ENCODE data around the gene PTPN2.

Gene PTPN2

DNA sequence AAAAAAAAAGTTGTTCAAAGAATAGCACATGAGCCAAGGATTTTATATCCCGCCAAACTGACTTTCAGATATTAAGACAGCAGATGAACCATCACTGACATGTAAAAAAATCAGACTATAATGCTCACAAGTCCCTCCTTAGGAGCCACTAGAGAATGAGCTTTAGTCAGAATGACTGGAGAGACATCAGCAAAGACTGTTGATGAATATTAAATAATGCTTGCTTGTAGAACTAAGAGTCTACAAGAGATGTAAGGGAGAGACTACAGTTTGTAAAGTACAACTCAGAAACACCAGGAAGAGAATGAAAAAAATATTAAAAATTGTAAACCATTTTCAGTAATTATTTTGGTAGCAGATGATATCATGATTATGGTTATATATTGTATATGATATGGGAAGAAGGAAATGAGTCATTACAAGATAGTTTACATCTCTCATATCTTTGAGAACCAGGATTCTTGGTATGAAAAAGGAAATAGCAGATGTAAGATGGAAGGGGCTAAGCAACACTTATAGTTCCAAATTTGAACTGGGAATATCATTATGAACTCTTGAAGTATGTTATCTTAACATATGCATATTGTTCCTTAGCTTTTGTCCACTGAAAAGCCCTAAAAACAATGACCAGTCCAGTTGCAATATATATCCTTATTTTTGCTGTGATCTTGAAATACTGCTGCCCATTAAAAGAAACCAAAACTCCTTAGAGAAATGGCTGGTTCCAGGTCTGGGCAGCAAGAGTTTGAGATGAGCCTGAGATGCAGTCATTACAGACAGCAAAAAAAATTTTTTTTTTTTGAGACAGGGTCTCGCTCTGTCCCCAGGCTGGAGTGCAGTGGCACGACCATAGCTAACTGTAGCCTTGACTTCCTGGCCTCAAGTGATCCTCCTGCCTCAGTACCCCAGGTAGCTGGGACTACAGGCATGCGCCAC, 55.7 kb downstream of the PTPN2 start:
- no peak overlapping the region for H3K4me3 ChIP-seq (ENCODE audit: low read length)
- DNase-seq (ENCODE audit: low read depth): no peak
- TF ChIP-seq, protein P1, sequence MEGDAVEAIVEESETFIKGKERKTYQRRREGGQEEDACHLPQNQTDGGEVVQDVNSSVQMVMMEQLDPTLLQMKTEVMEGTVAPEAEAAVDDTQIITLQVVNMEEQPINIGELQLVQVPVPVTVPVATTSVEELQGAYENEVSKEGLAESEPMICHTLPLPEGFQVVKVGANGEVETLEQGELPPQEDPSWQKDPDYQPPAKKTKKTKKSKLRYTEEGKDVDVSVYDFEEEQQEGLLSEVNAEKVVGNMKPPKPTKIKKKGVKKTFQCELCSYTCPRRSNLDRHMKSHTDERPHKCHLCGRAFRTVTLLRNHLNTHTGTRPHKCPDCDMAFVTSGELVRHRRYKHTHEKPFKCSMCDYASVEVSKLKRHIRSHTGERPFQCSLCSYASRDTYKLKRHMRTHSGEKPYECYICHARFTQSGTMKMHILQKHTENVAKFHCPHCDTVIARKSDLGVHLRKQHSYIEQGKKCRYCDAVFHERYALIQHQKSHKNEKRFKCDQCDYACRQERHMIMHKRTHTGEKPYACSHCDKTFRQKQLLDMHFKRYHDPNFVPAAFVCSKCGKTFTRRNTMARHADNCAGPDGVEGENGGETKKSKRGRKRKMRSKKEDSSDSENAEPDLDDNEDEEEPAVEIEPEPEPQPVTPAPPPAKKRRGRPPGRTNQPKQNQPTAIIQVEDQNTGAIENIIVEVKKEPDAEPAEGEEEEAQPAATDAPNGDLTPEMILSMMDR (IDR thresholded peaks at IDR 0.05; ENCODE audit: insufficient read depth, low read depth, low read length, missing control alignments): no peak

DNA sequence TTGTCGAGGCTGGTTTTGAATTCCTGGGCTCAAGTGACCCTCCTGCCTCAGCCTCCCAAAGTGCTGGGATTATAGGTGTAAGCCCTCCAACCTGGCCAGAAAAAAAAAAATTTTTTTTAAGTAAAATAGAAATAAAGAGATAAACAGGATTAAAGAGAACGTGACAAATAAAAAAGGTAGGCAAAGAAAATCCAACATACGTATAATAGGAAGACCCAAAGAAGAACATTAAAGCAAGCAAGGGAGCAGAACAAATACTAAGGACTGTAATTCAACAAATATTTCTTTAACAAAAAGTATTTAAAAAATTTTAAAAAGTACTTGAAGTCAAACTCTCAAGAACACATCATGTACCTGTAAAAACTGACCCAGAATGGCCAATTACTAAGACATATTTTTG, 56.4 kb downstream of the PTPN2 start:
- TF ChIP-seq, protein P1 (IDR thresholded peaks at IDR 0.05; ENCODE audit: insufficient read depth, low read depth, low read length, missing control alignments): no peak
- no peak for DNase-seq (ENCODE audit: low read depth)
- no peak overlapping the region for H3K4me3 ChIP-seq (ENCODE audit: low read length)

DNA sequence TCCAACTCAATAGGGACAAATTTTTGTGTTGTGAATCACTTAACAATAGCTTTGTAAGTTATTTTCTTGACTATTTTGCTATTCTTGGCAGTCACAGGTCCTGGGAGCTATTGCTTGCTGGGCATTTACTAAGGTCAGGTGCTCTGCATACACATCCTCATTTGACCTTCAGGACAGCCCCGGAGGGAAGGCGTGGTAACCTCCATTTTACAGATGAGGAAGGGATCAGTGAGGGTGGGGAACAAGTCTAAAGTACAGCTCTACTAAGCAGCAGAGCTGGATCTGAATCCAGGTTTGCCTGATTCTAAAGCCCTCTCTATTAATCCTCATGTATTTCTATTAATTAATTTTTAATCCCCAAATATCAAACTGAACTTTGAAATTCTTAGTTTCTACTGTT, 58.8 kb downstream of the PTPN2 start:
- TF ChIP-seq, protein P1 (IDR thresholded peaks at IDR 0.05; ENCODE audit: insufficient read depth, low read depth, low read length, missing control alignments): no peak
- H3K4me3 ChIP-seq (ENCODE audit: low read length): no peak overlapping the region
- no peak for DNase-seq (ENCODE audit: low read depth)

DNA sequence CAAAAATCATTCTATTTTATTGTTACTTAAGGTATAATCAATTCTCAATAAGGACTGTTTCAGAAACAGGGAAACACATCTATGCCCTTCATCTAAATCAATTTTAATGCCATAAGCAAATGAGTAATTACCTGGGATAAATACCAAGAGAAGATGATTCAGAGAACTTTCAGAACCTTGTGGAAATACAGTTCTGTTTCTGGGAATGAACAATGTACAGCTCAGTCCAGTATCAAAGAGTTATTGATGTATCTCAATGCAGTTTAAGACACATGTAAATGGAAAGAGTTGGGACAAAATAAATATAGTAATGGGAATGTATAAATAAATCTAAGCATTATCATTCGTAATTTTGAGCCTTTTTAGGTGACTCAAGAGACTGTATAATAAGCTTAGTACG, 60.1 kb downstream of the PTPN2 start:
- no peak overlapping the region for H3K4me3 ChIP-seq (ENCODE audit: low read length)
- no peak for DNase-seq (ENCODE audit: low read depth)
- TF ChIP-seq, protein P1 (IDR thresholded peaks at IDR 0.05; ENCODE audit: insufficient read depth, low read depth, low read length, missing control alignments): no peak

DNA sequence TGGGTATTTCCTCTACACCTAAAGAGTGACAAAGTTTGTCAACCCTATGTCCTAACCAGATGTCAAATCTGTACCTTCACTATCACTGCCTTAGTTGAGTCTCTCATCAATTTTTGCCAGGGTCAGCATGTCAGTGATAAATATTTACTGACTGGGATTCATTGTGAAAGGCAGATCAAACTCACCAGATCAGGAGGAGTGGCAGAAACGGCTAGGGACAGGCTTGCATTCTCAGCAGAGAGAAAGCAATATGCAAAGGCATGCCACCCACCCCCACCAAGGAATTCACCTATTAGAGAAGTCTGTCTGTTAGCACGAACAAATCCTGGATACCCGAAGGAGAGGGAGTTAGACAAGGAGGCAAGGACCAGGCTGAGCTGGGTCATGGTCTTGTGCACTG, 62.6 kb downstream of the PTPN2 start:
- DNase-seq (ENCODE audit: low read depth): no peak
- H3K4me3 ChIP-seq (ENCODE audit: low read length): no peak overlapping the region
- TF ChIP-seq, protein P1 (IDR thresholded peaks at IDR 0.05; ENCODE audit: insufficient read depth, low read depth, low read length, missing control alignments): no peak

DNA sequence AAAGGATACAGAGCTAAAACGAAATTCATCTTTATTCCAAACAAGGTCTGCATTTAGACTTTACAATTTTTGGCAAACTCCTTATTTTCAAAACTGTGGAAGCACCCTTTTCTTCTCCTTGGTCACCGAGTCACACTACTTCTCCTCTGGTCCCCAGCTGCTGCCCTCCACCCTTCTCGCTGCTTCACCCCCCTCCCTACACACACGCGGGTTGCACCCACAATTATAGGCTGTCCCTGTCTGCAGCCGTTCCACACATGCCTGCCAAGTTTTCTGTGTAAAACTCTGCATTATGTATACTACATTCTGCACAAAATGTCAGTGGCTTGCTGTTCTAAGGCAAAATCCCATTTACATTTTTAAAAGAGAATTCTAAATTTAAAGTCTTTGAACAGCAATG, 63.5 kb downstream of the PTPN2 start:
- no peak for DNase-seq (ENCODE audit: low read depth)
- TF ChIP-seq, protein P1 (IDR thresholded peaks at IDR 0.05; ENCODE audit: insufficient read depth, low read depth, low read length, missing control alignments): no peak
- no peak overlapping the region for H3K4me3 ChIP-seq (ENCODE audit: low read length)

DNA sequence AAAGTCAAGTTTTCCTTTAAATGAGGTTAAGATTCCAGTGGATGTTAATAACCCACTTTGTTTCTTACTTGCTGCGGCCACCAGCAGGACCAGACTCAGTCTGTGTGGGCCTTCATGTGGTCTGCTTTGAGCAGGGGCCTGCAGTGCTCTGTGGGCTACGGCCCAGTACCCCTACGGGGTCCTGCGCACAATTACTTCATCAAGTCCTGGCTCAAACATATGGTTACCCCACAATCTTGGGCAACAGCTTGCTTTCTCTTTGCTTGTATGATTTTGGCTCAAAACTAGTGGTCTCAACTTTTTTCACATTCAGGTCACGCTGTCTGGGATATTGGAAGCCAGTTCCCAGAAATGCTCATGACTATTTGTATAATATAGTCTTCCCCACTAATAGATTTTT, 64.2 kb downstream of the PTPN2 start:
- no peak overlapping the region for H3K4me3 ChIP-seq (ENCODE audit: low read length)
- no peak for DNase-seq (ENCODE audit: low read depth)
- TF ChIP-seq, protein P1 (IDR thresholded peaks at IDR 0.05; ENCODE audit: insufficient read depth, low read depth, low read length, missing control alignments): no peak
